SK-N-SH (cell line): ENCODE measurements around the gene TAPBP.

Experiments
- EP300 ChIP-seq, 2 experiments: IDR thresholded peaks; 2 replicates each; pipeline versions ENCODE4 v1.4.0 to v1.6.1; 2012; ENCODE audit warnings: borderline replicate concordance in 1 of 2, low read depth in 1 of 2, low read length in 1 of 2
- EZH2phosphoT487 ChIP-seq: fragments of 200-600 bp; sonication (generic); IDR thresholded peaks from 2 replicates; pipeline ENCODE4 v1.6.1; 2017; ENCODE audit warnings: low read depth, mixed run types, mild to moderate bottlenecking, antibody characterized with exemption, moderate library complexity, borderline replicate concordance
- FOXJ3 ChIP-seq: sonication (generic); formaldehyde crosslinking; IDR thresholded peaks from 2 replicates; pipeline ENCODE4 v1.5.1; 2020; ENCODE audit warnings: mild to moderate bottlenecking, missing genetic modification reagents
- GATA2 ChIP-seq: sonication (generic); formaldehyde crosslinking; IDR thresholded peaks from 2 replicates; pipeline ENCODE4 v1.5.0; 2020; ENCODE audit warnings: mild to moderate bottlenecking, missing genetic modification reagents
- JUND ChIP-seq: IDR thresholded peaks from 2 replicates; pipeline ENCODE4 v1.4.0; 2012
- MAX ChIP-seq: IDR thresholded peaks from 2 replicates; pipeline ENCODE4 v1.4.0; 2012; ENCODE audit warnings: low read depth
- MXI1 ChIP-seq: IDR thresholded peaks from 2 replicates; pipeline ENCODE4 v1.6.1; 2012; ENCODE audit warnings: mild to moderate bottlenecking, low read depth, low read length, improper control_type of control experiment
- POLR2AphosphoS5 ChIP-seq: IDR thresholded peaks from 2 replicates; pipeline ENCODE4 v1.6.1; 2012; ENCODE audit warnings: low read depth, low read length
- SMC3 ChIP-seq: IDR thresholded peaks from 2 replicates; pipeline ENCODE4 v1.6.1; 2012; ENCODE audit warnings: low read depth, low read length, improper control_type of control experiment
- TEAD4 ChIP-seq: IDR thresholded peaks from 2 replicates; pipeline ENCODE4 v1.4.0; 2012; ENCODE audit warnings: mild to moderate bottlenecking, borderline replicate concordance; ENCODE audit not compliant: insufficient read depth
- ZBTB33 ChIP-seq: IDR thresholded peaks from 2 replicates; pipeline ENCODE4 v1.4.0; 2012; ENCODE audit warnings: low read depth, borderline replicate concordance
- TF ChIP-seq, protein P1 (sequence below): fragments of 200-600 bp; sonication (generic); IDR thresholded peaks from 2 replicates; pipeline ENCODE4 v1.6.1; 2017; ENCODE audit warnings: antibody characterized with exemption, mild to moderate bottlenecking, moderate library complexity
- TF ChIP-seq, protein P2 (sequence below): IDR thresholded peaks from 2 replicates; pipeline ENCODE4 v1.6.1; 2012; ENCODE audit warnings: mild to moderate bottlenecking, low read depth, low read length, moderate library complexity

GRCh38 chr6:33306356-33306755 is 7.5 kb downstream of the TAPBP start:
- TF ChIP-seq POLR2AphosphoS5 (no peak), MAX (no peak), MXI1 (no peak), EP300 (IDR thresholded peaks at IDR 0.05; ENCODE audit: borderline replicate concordance in 1 of 2, low read depth in 1 of 2, low read length in 1 of 2) (no peak), SMC3 (no peak), FOXJ3 (CRISPR knock-in tag) (no peak), EZH2phosphoT487 (no peak), GATA2 (CRISPR knock-in tag) (no peak), ZBTB33 (no peak), TEAD4 (no peak), JUND (no peak)
- TF ChIP-seq, protein P1, sequence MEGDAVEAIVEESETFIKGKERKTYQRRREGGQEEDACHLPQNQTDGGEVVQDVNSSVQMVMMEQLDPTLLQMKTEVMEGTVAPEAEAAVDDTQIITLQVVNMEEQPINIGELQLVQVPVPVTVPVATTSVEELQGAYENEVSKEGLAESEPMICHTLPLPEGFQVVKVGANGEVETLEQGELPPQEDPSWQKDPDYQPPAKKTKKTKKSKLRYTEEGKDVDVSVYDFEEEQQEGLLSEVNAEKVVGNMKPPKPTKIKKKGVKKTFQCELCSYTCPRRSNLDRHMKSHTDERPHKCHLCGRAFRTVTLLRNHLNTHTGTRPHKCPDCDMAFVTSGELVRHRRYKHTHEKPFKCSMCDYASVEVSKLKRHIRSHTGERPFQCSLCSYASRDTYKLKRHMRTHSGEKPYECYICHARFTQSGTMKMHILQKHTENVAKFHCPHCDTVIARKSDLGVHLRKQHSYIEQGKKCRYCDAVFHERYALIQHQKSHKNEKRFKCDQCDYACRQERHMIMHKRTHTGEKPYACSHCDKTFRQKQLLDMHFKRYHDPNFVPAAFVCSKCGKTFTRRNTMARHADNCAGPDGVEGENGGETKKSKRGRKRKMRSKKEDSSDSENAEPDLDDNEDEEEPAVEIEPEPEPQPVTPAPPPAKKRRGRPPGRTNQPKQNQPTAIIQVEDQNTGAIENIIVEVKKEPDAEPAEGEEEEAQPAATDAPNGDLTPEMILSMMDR, result no peak
- TF ChIP-seq, protein P2, sequence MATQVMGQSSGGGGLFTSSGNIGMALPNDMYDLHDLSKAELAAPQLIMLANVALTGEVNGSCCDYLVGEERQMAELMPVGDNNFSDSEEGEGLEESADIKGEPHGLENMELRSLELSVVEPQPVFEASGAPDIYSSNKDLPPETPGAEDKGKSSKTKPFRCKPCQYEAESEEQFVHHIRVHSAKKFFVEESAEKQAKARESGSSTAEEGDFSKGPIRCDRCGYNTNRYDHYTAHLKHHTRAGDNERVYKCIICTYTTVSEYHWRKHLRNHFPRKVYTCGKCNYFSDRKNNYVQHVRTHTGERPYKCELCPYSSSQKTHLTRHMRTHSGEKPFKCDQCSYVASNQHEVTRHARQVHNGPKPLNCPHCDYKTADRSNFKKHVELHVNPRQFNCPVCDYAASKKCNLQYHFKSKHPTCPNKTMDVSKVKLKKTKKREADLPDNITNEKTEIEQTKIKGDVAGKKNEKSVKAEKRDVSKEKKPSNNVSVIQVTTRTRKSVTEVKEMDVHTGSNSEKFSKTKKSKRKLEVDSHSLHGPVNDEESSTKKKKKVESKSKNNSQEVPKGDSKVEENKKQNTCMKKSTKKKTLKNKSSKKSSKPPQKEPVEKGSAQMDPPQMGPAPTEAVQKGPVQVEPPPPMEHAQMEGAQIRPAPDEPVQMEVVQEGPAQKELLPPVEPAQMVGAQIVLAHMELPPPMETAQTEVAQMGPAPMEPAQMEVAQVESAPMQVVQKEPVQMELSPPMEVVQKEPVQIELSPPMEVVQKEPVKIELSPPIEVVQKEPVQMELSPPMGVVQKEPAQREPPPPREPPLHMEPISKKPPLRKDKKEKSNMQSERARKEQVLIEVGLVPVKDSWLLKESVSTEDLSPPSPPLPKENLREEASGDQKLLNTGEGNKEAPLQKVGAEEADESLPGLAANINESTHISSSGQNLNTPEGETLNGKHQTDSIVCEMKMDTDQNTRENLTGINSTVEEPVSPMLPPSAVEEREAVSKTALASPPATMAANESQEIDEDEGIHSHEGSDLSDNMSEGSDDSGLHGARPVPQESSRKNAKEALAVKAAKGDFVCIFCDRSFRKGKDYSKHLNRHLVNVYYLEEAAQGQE, result no peak
